ENCODE results near the gene ERCC6L2. TPM values are rescaled to one million over a fixed set of nuclear protein-coding genes. Genes with fewer than 3 reads are reported as not detected.

ERCC6L2 gene
- total RNA-seq, 1 experiment from 2014 or later, result 45.4 TPM

DNA sequence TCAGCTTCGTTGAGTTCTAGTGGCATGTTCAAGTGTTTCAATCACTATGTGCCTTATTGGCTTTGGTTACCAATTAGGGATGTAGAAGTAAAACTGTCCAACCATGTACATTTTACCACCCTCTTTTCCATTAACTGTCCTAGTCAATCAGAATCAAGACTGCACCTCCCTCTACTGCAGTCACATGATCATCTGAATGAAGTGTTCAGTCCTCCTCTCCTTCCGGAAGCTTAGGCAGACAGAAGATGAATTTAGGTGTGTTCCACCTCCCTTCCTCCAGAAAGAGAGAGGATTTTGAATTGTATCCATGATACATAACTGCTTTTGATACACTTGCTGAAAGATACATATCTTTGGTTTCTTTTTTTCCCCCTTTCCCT, 133.7 kb downstream of the ERCC6L2 start:
- Histone ChIP-seq H3K4me1 (no peaks in the 10 kb centered on the region), H3K36me3 (ENCODE audit: control insufficient read depth, insufficient read depth, low read length) (0 out of 2 replicates have a peak, but pooled peaks cover 2% of the 10 kb centered on the region), H3K4me3 (ENCODE audit: low read depth, low read length) (no peak overlapping the region), H3K9me3 (no peaks in the 10 kb centered on the region), H3K27me3 (replicated peaks; ENCODE audit: control insufficient read depth, insufficient read depth, low read length) (no peaks in the 10 kb centered on the region)
- H3K27me3 Mint-ChIP-seq (ENCODE audit: insufficient read depth, unreplicated experiment), result no peaks in the 10 kb centered on the region
- H3K27ac Mint-ChIP-seq (ENCODE audit: unreplicated experiment), result no peak overlapping the region
- H3K4me3 Mint-ChIP-seq (ENCODE audit: unreplicated experiment), result no peak overlapping the region
- H3K9me3 Mint-ChIP-seq (ENCODE audit: unreplicated experiment), result no peaks in the 10 kb centered on the region
- ChIA-PET POLR2A (no interaction called here), CTCF (no interaction called here)
- H3K4me1 Mint-ChIP-seq (ENCODE audit: low read depth, unreplicated experiment), result no peaks in the 10 kb centered on the region
- H3K36me3 Mint-ChIP-seq (ENCODE audit: insufficient read depth, unreplicated experiment), result no peaks in the 10 kb centered on the region
- intact Hi-C loops (cut with micrococcal nuclease; ENCODE audit: unreplicated experiment), result no loop called here
- TF ChIP-seq, protein P1, sequence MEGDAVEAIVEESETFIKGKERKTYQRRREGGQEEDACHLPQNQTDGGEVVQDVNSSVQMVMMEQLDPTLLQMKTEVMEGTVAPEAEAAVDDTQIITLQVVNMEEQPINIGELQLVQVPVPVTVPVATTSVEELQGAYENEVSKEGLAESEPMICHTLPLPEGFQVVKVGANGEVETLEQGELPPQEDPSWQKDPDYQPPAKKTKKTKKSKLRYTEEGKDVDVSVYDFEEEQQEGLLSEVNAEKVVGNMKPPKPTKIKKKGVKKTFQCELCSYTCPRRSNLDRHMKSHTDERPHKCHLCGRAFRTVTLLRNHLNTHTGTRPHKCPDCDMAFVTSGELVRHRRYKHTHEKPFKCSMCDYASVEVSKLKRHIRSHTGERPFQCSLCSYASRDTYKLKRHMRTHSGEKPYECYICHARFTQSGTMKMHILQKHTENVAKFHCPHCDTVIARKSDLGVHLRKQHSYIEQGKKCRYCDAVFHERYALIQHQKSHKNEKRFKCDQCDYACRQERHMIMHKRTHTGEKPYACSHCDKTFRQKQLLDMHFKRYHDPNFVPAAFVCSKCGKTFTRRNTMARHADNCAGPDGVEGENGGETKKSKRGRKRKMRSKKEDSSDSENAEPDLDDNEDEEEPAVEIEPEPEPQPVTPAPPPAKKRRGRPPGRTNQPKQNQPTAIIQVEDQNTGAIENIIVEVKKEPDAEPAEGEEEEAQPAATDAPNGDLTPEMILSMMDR (IDR thresholded peaks at IDR 0.05; ENCODE audit: insufficient read depth in 1 of 2, low read depth in 1 of 2, low read length in 1 of 2, severe bottlenecking in 1 of 2, unreplicated experiment in 1 of 2), result no peak
- no peak for DNase-seq
- no TSS peak for BruUV-seq (replicated peaks)

DNA sequence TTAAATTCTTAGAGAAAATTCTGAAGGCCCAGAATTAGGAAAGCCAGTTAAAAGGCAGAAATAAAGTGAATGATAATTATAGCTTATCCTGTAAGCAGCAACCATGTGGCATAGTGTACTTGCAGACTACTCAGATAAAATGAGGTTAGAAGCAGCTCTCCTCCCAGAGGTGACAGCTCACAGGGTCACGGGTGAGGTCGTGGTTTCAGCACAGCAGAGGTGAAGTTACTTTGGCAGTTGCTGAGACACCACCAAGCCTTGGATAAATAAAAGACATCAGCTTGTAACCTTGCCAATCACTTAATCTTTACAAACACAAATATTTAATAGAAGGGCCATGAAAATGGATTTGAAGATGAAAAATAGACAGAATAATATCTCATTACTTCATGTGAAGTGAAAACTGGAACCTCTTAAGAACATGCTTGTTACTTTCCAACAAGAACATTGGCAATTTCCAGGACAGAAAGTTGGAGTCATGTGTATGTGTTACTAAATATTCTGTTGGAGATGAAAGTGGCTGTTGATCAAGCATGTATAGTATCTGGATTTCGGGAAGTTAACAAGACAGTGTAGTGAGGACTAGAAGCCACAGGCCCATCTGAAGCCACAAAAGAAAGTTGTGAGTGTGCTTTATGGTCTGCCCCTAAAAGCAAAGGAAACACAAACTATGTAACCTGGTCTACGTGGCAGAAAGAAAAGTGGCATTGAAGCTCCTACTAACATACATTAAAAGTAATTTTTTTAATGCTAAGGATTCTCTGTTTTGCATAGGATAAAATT, 134.4 kb downstream of the ERCC6L2 start:
- Mint-ChIP-seq H3K9me3 (ENCODE audit: unreplicated experiment) (no peaks in the 10 kb centered on the region), H3K27ac (ENCODE audit: unreplicated experiment) (no peak overlapping the region), H3K4me1 (ENCODE audit: low read depth, unreplicated experiment) (no peaks in the 10 kb centered on the region), H3K27me3 (ENCODE audit: insufficient read depth, unreplicated experiment) (no peaks in the 10 kb centered on the region), H3K4me3 (ENCODE audit: unreplicated experiment) (no peak overlapping the region), H3K36me3 (ENCODE audit: insufficient read depth, unreplicated experiment) (no peaks in the 10 kb centered on the region)
- H3K36me3 ChIP-seq (ENCODE audit: control insufficient read depth, insufficient read depth, low read length), result 0 out of 2 replicates have a peak, but pooled peaks cover 2% of the 10 kb centered on the region
- H3K4me3 ChIP-seq (ENCODE audit: low read depth, low read length), result no peak overlapping the region
- TF ChIP-seq, protein P1 (IDR thresholded peaks at IDR 0.05; ENCODE audit: insufficient read depth in 1 of 2, low read depth in 1 of 2, low read length in 1 of 2, severe bottlenecking in 1 of 2, unreplicated experiment in 1 of 2), result no peak
- intact Hi-C loops (cut with micrococcal nuclease; ENCODE audit: unreplicated experiment), result no loop called here
- no TSS peak for BruUV-seq (replicated peaks)
- ChIA-PET CTCF (no interaction called here), POLR2A (no interaction called here)
- H3K27me3 ChIP-seq (replicated peaks; ENCODE audit: control insufficient read depth, insufficient read depth, low read length), result no peaks in the 10 kb centered on the region
- no peak for DNase-seq
- no peaks in the 10 kb centered on the region for H3K9me3 ChIP-seq
- H3K4me1 ChIP-seq, result no peaks in the 10 kb centered on the region

DNA sequence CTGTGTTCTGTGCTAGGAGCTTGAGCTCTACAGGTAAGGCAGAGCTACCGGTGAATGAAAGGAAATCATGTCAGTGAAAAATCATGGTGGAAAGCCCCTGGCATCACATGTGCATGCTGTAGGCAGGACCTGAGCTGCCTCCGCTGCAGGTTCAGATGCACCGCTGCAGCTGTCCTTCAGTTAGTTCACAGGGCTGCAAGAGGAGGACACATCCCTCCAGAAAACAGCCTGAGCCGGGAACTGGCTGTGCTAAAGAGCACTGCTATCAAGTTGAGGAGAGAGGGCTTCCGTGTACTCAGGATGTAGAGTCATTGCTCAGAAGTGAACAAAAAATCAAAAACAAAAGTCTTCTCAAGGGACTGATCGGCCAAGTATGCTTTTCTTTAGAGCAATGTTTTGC, 138.6 kb downstream of the ERCC6L2 start:
- H3K9me3 ChIP-seq, result no peaks in the 10 kb centered on the region
- H3K4me1 Mint-ChIP-seq (ENCODE audit: low read depth, unreplicated experiment), result no peaks in the 10 kb centered on the region
- ChIA-PET POLR2A (no interaction called here), CTCF (interaction anchor here (0.6 kb wide), 1 partner anchor 844 kb away, joined by 3 read pairs; no protein-coding TSS in a partner anchor)
- H3K36me3 ChIP-seq (ENCODE audit: control insufficient read depth, insufficient read depth, low read length), result 0 out of 2 replicates have a peak, but pooled peaks cover 2% of the 10 kb centered on the region
- no peak overlapping the region for H3K4me3 Mint-ChIP-seq (ENCODE audit: unreplicated experiment)
- no peaks in the 10 kb centered on the region for H3K27me3 Mint-ChIP-seq (ENCODE audit: insufficient read depth, unreplicated experiment)
- no peak for DNase-seq
- intact Hi-C loops (cut with micrococcal nuclease; ENCODE audit: unreplicated experiment), result no loop called here
- no TSS peak for BruUV-seq (replicated peaks)
- H3K27me3 ChIP-seq (replicated peaks; ENCODE audit: control insufficient read depth, insufficient read depth, low read length), result no peaks in the 10 kb centered on the region
- no peaks in the 10 kb centered on the region for H3K36me3 Mint-ChIP-seq (ENCODE audit: insufficient read depth, unreplicated experiment)
- no peaks in the 10 kb centered on the region for H3K9me3 Mint-ChIP-seq (ENCODE audit: unreplicated experiment)
- no peak overlapping the region for H3K4me3 ChIP-seq (ENCODE audit: low read depth, low read length)
- TF ChIP-seq, protein P1 (IDR thresholded peaks at IDR 0.05; ENCODE audit: insufficient read depth in 1 of 2, low read depth in 1 of 2, low read length in 1 of 2, severe bottlenecking in 1 of 2, unreplicated experiment in 1 of 2), result no peak
- no peak overlapping the region for H3K27ac Mint-ChIP-seq (ENCODE audit: unreplicated experiment)
- H3K4me1 ChIP-seq, result no peaks in the 10 kb centered on the region
